ENCODE measurements around the gene BRD3. TPM values are rescaled to one million over a fixed set of nuclear protein-coding genes. Genes with fewer than 3 reads are reported as not detected.
A peak's percentile ranks its signal among the peaks of the same experiment; 100 is the strongest.

Gene BRD3
- total and polyA plus RNA-seq, 2 of the 8 experiments (the other 6 are each of a cell fraction or from before 2014, with no cell fraction given), result 31.0 to 82.7 TPM

GRCh38 chr9:134060546-134060945 lies 7.3 kb downstream of the BRD3 start:
- Histone ChIP-seq H3K23me2 (ENCODE audit: low read depth, low read length) (no peaks in the 10 kb centered on the region; the same call in 1 of the 2 replicates), H2BK15ac (ENCODE audit: low read length) (no peak overlapping the region), H4K8ac (ENCODE audit: extremely low read depth, insufficient read depth, low read length) (no peak overlapping the region; the same call in 1 of the 2 replicates), H3K27ac (ENCODE audit: low read depth, low read length) (0 out of 2 replicates have a peak overlapping the region, but pooled peaks have one; percentile 17), H4K20me1 (replicated peaks in 1 of 2; ENCODE audit: control insufficient read depth in 1 of 2, insufficient read depth in 2 of 2, low read length in 2 of 2) (peaks cover 71 to 73% of the 10 kb centered on the region in 2 experiments), H3K4me1 (replicated peaks in 1 of 4; ENCODE audit: control insufficient read depth in 3 of 4, insufficient read depth in 4 of 4, low read length in 3 of 4) (peaks cover 0 to 18% (median 9%) of the 10 kb centered on the region in 4 experiments; a peak in 5 of 7 replicates), H3K79me1 (ENCODE audit: low read depth, low read length) (peaks cover 47% of the 10 kb centered on the region), H3K4me3 (ENCODE audit: extremely low read depth in 1 of 4, insufficient read depth in 2 of 4, low read depth in 3 of 4, low read length in 4 of 4) (no peak overlapping the region), H2BK12ac (ENCODE audit: low read depth, low read length) (no peak overlapping the region), H3K4me2 (ENCODE audit: insufficient read depth in 1 of 2, low read depth in 2 of 2, low read length in 2 of 2) (no peak overlapping the region), H2AFZ (ENCODE audit: low read length) (no peak overlapping the region), H3K9ac (replicated peaks in 1 of 4; ENCODE audit: extremely low read depth in 1 of 4, low read depth in 3 of 4, low read length in 3 of 4) (no peak overlapping the region; a peak in 1 of 7 replicates), H3K79me2 (ENCODE audit: control insufficient read depth in 1 of 2, insufficient read depth in 2 of 2, low read length in 2 of 2) (peaks cover 38 to 100% of the 10 kb centered on the region in 2 experiments), H3K18ac (ENCODE audit: extremely low read depth, low read length) (no peak overlapping the region), H3K56ac (replicated peaks; ENCODE audit: insufficient read length, low read depth, low read length) (no peak overlapping the region), H2BK20ac (ENCODE audit: low read length) (no peak overlapping the region), H3K14ac (ENCODE audit: insufficient read length) (no peak overlapping the region), H3K23ac (ENCODE audit: insufficient read length) (no peak overlapping the region), H4K91ac (replicated peaks; ENCODE audit: insufficient read length, low read length) (no peak overlapping the region), H3K27me3 (replicated peaks in 1 of 4; ENCODE audit: control insufficient read depth in 3 of 4, extremely low read depth in 1 of 4, insufficient read depth in 3 of 4, low read length in 3 of 4) (no peaks in the 10 kb centered on the region), H3K9me3 (ENCODE audit: insufficient read depth in 2 of 2, low read depth in 1 of 2, low read length in 1 of 2) (no peaks in the 10 kb centered on the region), H4K5ac (ENCODE audit: insufficient read length, low read depth, low read length) (no peak overlapping the region), H2AK5ac (ENCODE audit: low read depth, low read length) (no peak overlapping the region), H2BK5ac (ENCODE audit: low read depth, low read length) (0 out of 2 replicates have a peak overlapping the region, but pooled peaks have one; percentile 71), H3K4ac (replicated peaks; ENCODE audit: insufficient read length, low read depth, low read length) (no peak overlapping the region), H2BK120ac (replicated peaks; ENCODE audit: low read depth, low read length) (no peak overlapping the region), H3K36me3 (ENCODE audit: control insufficient read depth in 2 of 4, insufficient read depth in 4 of 4, low read length in 3 of 4) (no peaks in the 10 kb centered on the region; a peak in 1 of 8 replicates)
- WGBS, 2 experiments (ENCODE audit: extremely low coverage in 1 of 2, insufficient coverage in 1 of 2, insufficient read length in 1 of 2, insufficient replicate concordance in 2 of 2, low coverage in 1 of 2, low lambda C conversion rate in 2 of 2, missing lambda C conversion rate in 1 of 2), result 66% methylated on average over 4 of the region's 4 CpGs; no CpG with 5 or more reads in 1 of the 2 experiments
- ChIA-PET POLR2A (ENCODE audit: partially characterized antibody) (interaction anchor here (1.5 kb wide), 1 partner anchor 69 kb away, joined by 4 read pairs; no protein-coding TSS in a partner anchor), CTCF (ENCODE audit: partially characterized antibody) (no interaction called here)
- FAIRE-seq (no peak), DNase-seq (ENCODE audit: low read depth in 1 of 2, low spot score in 2 of 2) (peak in 1 of 2 experiments; percentile 38)
- TF ChIP-seq SRF (IDR thresholded peaks at IDR 0.05; ENCODE audit: low read depth, low read length) (no peak), SP4 (IDR thresholded peaks at IDR 0.05; ENCODE audit: low read length) (no peak), USF2 (IDR thresholded peaks at IDR 0.05; ENCODE audit: low read length) (no peak), RBBP5 (IDR thresholded peaks at IDR 0.05; ENCODE audit: borderline replicate concordance, low read depth, low read length) (no peak), SIN3A (conservative IDR thresholded peaks at IDR 0.05 in 1 of 2, IDR thresholded peaks at IDR 0.05 in 1 of 2; ENCODE audit: low read depth in 1 of 2, low read length in 2 of 2) (no peak), TAF7 (optimal IDR thresholded peaks at IDR 0.05; ENCODE audit: borderline replicate concordance, low read depth, low read length) (no peak), SP2 (IDR thresholded peaks at IDR 0.05; ENCODE audit: low read length) (no peak), RXRA (IDR thresholded peaks at IDR 0.05; ENCODE audit: insufficient read depth, low read depth, low read length) (no peak), JUND (IDR thresholded peaks at IDR 0.05; ENCODE audit: low read length) (no peak), ATF2 (IDR thresholded peaks at IDR 0.05; ENCODE audit: low read length) (no peak), GABPA (IDR thresholded peaks at IDR 0.05; ENCODE audit: borderline replicate concordance, insufficient read depth, low read length) (no peak)
